Activated B cell treated with CpG ODN at 0.5 μM for 24 hours (primary cell): Measurements from ENCODE around the gene TUBD1. TPM values are rescaled to one million over a fixed set of nuclear protein-coding genes. Genes with fewer than 3 reads are reported as not detected.

ENCODE experiments used
- ATAC-seq: fragments of 200-7000 bp; cut with Tn5 transposase; one replicate; pipeline ENCODE4 v1.10.0; 2021; ENCODE audit warnings: low read depth, mild to moderate bottlenecking, moderate library complexity
- CTCF ChIA-PET: fragments of 350-600 bp; sonication (Branson Sonifier 250); formaldehyde crosslinking; loops from one replicate; lab custom pipeline; 2021; ENCODE audit warnings: antibody characterized with exemption; lab: Charles Lee
- POLR2A ChIA-PET: fragments of 350-600 bp; sonication (Branson Sonifier 250); formaldehyde crosslinking; loops from one replicate; lab custom pipeline; 2021; ENCODE audit warnings: antibody characterized with exemption; lab: Charles Lee
- DNase-seq: peaks from one replicate; pipeline ENCODE4 v3.0.0; 2022
- H3K27ac Mint-ChIP-seq: one replicate; pipeline ENCODE4 v1.8.0; 2020; ENCODE audit warnings: mixed read lengths
- H3K27me3 Mint-ChIP-seq: one replicate; pipeline ENCODE4 v1.8.0; 2021; ENCODE audit warnings: mixed read lengths
- H3K36me3 Mint-ChIP-seq: one replicate; pipeline ENCODE4 v1.8.0; 2021; ENCODE audit warnings: low read depth, mixed read lengths
- H3K4me1 Mint-ChIP-seq: one replicate; pipeline ENCODE4 v1.8.0; 2021; ENCODE audit warnings: mixed read lengths
- H3K4me3 Mint-ChIP-seq: one replicate; pipeline ENCODE4 v1.8.0; 2020; ENCODE audit warnings: mild to moderate bottlenecking, mixed read lengths
- H3K9me3 Mint-ChIP-seq: one replicate; pipeline ENCODE4 v1.8.0; 2020; ENCODE audit warnings: mixed read lengths
- intact Hi-C: fragments of 100-400 bp; cut with micrococcal nuclease; formaldehyde crosslinking; loops from one replicate; pipeline ENCODE4 v1.15.1; 2024
- total RNA-seq: library from RNA; stranded (reverse); gene quantifications from 2 replicates; pipeline ENCODE4 v1.2.3, GENCODE V29; 2022
- TF ChIP-seq, protein P1 (sequence below): fragments of 200-600 bp; IDR thresholded peaks from one replicate; pipeline ENCODE4 v1.8.0; 2022; ENCODE audit warnings: antibody characterized with exemption, mild to moderate bottlenecking

TUBD1 gene
- total RNA-seq, 1 donor from 2014 or later, result 15.1 TPM

DNA sequence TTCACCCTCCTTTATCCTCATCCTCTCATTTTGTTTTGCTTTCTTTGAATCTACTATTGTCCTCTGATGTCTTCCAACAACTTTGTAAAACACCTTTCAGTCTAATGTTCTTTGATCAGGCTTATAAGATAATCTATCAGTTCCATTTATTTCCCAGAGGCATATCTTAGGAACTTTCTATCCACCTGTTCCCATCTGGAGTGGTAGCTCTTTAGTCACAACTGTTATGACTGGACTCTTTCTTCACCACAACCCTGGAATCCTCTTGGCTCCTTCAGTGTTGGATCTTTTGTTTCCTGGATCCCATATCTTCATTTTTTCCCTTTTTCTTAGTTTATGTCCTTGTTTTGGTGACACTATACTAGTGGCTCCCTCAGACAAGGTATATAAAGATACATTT is 23.7 kb upstream of the TUBD1 start:
- DNase-seq (no peak), ATAC-seq (no peak)
- CTCF ChIA-PET, result no interaction called here
- POLR2A ChIA-PET, result no interaction called here
- Mint-ChIP-seq H3K36me3 (peaks cover 74% of the 10 kb centered on the region), H3K4me1 (no peaks in the 10 kb centered on the region), H3K9me3 (no peaks in the 10 kb centered on the region), H3K4me3 (no peak overlapping the region), H3K27me3 (no peaks in the 10 kb centered on the region), H3K27ac (no peak overlapping the region)
- intact Hi-C loops, result no loop called here
- TF ChIP-seq, protein P1, sequence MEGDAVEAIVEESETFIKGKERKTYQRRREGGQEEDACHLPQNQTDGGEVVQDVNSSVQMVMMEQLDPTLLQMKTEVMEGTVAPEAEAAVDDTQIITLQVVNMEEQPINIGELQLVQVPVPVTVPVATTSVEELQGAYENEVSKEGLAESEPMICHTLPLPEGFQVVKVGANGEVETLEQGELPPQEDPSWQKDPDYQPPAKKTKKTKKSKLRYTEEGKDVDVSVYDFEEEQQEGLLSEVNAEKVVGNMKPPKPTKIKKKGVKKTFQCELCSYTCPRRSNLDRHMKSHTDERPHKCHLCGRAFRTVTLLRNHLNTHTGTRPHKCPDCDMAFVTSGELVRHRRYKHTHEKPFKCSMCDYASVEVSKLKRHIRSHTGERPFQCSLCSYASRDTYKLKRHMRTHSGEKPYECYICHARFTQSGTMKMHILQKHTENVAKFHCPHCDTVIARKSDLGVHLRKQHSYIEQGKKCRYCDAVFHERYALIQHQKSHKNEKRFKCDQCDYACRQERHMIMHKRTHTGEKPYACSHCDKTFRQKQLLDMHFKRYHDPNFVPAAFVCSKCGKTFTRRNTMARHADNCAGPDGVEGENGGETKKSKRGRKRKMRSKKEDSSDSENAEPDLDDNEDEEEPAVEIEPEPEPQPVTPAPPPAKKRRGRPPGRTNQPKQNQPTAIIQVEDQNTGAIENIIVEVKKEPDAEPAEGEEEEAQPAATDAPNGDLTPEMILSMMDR, result no peak

DNA sequence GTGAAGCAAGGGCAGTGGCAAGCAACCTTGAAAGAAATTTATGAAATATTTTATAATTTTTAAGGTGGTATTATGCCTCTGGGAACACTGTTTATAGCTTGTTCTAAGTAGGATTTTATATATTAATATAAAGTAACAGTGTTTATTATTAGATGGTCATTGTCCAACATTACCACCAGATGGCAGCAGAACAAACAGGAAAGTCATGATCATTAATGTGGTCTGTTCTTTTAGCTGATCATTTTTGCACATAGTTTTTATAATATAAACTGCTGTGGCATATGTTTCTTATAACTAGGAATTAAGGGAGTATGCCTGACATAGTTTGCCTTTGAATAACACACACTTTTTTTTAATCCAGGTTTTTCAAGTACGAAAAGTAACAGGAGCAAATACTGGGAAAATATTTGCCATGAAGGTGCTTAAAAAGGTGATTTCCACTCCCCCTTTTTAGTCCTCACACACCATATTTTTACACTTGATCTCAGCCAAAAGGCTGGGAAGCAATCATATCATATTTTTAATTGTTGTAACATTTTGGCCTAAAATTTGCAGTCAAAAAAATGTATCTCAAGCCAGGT is 21.6 kb upstream of the TUBD1 start:
- intact Hi-C loops, result loop anchor here (5.0 kb wide), 2 partner anchors 123 to 162 kb away; no protein-coding TSS in a partner anchor
- no peak for DNase-seq
- no peaks in the 10 kb centered on the region for H3K27me3 Mint-ChIP-seq
- peaks cover 66% of the 10 kb centered on the region for H3K36me3 Mint-ChIP-seq
- H3K4me1 Mint-ChIP-seq, result no peaks in the 10 kb centered on the region
- TF ChIP-seq, protein P1, result peak; percentile 84
- ChIA-PET POLR2A (no interaction called here), CTCF (interaction anchor here (0.5 to 1.7 kb wide), 10 partner anchors 21 to 393 kb away, joined by 3 to 22 read pairs (median 4); partner anchors contain the start of genes RPS6KB1 and TUBD1)
- no peak overlapping the region for H3K27ac Mint-ChIP-seq
- no peaks in the 10 kb centered on the region for H3K9me3 Mint-ChIP-seq
- ATAC-seq, result peak; percentile 57
- no peak overlapping the region for H3K4me3 Mint-ChIP-seq

DNA sequence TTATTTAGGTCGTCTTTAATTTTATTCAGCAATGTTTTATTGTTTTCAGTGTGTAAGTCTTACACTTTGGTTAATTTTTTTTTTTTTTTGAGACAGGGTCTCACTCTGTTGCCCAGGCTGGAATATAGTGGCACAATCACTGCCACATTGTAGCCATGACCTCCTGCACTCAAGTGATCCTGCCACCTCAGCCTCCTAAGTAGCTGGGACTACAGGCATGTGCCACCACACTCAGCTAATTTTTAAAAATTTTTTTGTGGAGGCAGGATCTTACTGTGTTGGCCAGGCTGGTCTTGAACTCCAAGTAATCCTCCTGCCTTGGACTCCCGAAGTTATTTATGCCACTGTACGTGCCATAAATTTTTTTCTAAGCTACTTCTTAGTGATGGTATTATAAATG is 14.7 kb upstream of the TUBD1 start:
- CTCF ChIA-PET, result no interaction called here
- DNase-seq, result no peak
- no peak for ATAC-seq
- TF ChIP-seq, protein P1, result no peak
- Mint-ChIP-seq H3K9me3 (no peaks in the 10 kb centered on the region), H3K27ac (no peak overlapping the region), H3K27me3 (no peaks in the 10 kb centered on the region), H3K36me3 (peaks cover 30% of the 10 kb centered on the region), H3K4me3 (no peak overlapping the region), H3K4me1 (peaks cover 15% of the 10 kb centered on the region)
- intact Hi-C loops, result no loop called here
- POLR2A ChIA-PET, result interaction anchor here (0.7 kb wide), 1 partner anchor 165 kb away, joined by 4 read pairs; no protein-coding TSS in a partner anchor

DNA sequence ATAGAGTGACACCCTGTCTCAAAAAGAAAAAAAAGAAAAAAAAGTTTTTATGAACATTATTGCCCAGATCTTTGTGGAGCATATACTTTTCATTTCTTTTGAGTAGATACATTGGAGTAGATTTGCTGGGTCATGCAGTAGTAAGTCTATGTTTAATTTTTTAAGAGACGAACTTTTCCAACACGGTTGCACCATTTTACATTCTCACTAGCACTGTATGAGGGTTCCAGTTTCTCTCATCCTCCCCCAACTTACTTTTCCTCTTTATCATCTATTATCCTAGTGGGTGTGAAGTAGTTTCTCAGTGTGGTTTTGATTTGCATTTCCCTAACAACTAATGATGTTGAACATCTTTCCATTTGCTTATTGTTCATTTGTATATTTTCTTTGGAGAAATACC is 10.7 kb upstream of the TUBD1 start:
- TF ChIP-seq, protein P1, result no peak
- intact Hi-C loops, result no loop called here
- Mint-ChIP-seq H3K4me3 (no peak overlapping the region), H3K27ac (no peak overlapping the region), H3K36me3 (peaks cover 17% of the 10 kb centered on the region), H3K4me1 (peaks cover 22% of the 10 kb centered on the region), H3K27me3 (no peaks in the 10 kb centered on the region), H3K9me3 (no peaks in the 10 kb centered on the region)
- DNase-seq, result no peak
- no peak for ATAC-seq
- ChIA-PET POLR2A (no interaction called here), CTCF (interaction anchor here (0.7 kb wide), 1 partner anchor 17 kb away, joined by 3 read pairs; no protein-coding TSS in a partner anchor)

DNA sequence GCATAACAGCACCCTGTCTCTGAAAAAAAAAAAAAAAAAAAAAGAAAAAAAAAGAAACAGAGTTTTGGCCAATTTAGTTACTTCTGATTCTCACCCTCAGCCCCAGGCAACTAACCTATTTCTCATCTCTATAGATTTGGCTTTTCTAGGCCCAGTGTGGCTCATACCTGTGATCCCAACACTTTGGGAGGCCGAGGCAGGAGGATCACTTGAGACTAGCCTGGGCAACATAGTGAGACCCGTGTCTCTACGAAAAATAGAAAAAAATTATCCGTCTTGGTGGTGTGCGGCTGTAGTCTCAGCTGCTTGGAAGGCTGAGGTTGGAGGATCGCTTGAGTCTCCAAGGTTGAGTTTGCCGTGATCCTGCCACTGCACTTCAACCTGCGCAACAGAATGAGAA is 8.9 kb upstream of the TUBD1 start:
- TF ChIP-seq, protein P1, result no peak
- H3K27me3 Mint-ChIP-seq, result no peaks in the 10 kb centered on the region
- CTCF ChIA-PET, result no interaction called here
- POLR2A ChIA-PET, result no interaction called here
- H3K9me3 Mint-ChIP-seq, result no peaks in the 10 kb centered on the region
- H3K4me3 Mint-ChIP-seq, result no peak overlapping the region
- peaks cover 25% of the 10 kb centered on the region for H3K4me1 Mint-ChIP-seq
- ATAC-seq (no peak), DNase-seq (no peak)
- H3K36me3 Mint-ChIP-seq, result peaks cover 13% of the 10 kb centered on the region
- intact Hi-C loops, result no loop called here
- H3K27ac Mint-ChIP-seq, result no peak overlapping the region
